Upper lobe of right lung (tissue), 1 donor: ENCODE results near the gene CXCL10. TPM values are rescaled to one million over a fixed set of nuclear protein-coding genes. Genes with fewer than 3 reads are reported as not detected.

Experiments used
- ATAC-seq: fragments of 200-7000 bp; cut with Tn5 transposase; one replicate; pipeline ENCODE4 v1.9.1; 2020; ENCODE audit warnings: mild to moderate bottlenecking, moderate library complexity
- DNase-seq: peaks from one replicate; pipeline ENCODE4 v3.0.0-alpha.2; 2020
- H3K27ac ChIP-seq: fragments of 200-600 bp; one replicate; pipeline ENCODE4 v1.8.0; 2022
- H3K27me3 ChIP-seq: fragments of 200-600 bp; one replicate; pipeline ENCODE4 v1.8.0; 2022; ENCODE audit warnings: mild to moderate bottlenecking
- H3K36me3 ChIP-seq: fragments of 200-600 bp; one replicate; pipeline ENCODE4 v1.8.0; 2022
- H3K4me1 ChIP-seq: fragments of 200-600 bp; one replicate; pipeline ENCODE4 v1.8.0; 2022
- H3K4me3 ChIP-seq: fragments of 200-600 bp; one replicate; pipeline ENCODE4 v1.8.0; 2022; ENCODE audit warnings: mild to moderate bottlenecking
- H3K9me3 ChIP-seq: fragments of 200-600 bp; one replicate; pipeline ENCODE4 v1.8.0; 2022
- CTCF ChIP-seq: fragments of 200-600 bp; IDR thresholded peaks from one replicate; pipeline ENCODE4 v1.8.0; 2022; ENCODE audit warnings: antibody characterized with exemption
- intact Hi-C: fragments of 100-400 bp; cut with DNase I; formaldehyde crosslinking; loops from one replicate; pipeline ENCODE4 v1.11.0; 2022
- long read RNA-seq: library from polyadenylated mRNA; unstranded; transcript quantifications from one replicate; pipeline ENCODE4 v2.0.0, GENCODE V29; 2021
- total RNA-seq: library from RNA; stranded (reverse); fragmentation: NEBNext Ultra II Directional; extraction: Animal tissue kit (Norgen Biotek cat#: 25700); gene quantifications from one replicate; pipeline ENCODE4 v1.2.1, GENCODE V29; 2021
- donor health status: DM: no; HTN: yes; CAD: no; lungs with severe emphysema.

The CXCL10 gene
- 3.3 TPM for total RNA-seq
- long read RNA-seq, transcript CXCL10-201 (4 exons, 1,176 nt): major isoform, 10 of 10 reads
- long read RNA-seq, partial matches to known transcripts: 0 of 10 reads
- long read RNA-seq, other reads (novel, unspliced or antisense): 0 of 10 reads

GRCh38 chr4:76023389-76023788, at the start of gene CXCL10:
TSS of gene CXCL10 (minus strand) at chr4:76023497. CDS start at chr4:76023431, 66 bp downstream.
- no peaks in the 10 kb centered on the region for H3K4me1 ChIP-seq
- no peaks in the 10 kb centered on the region for H3K36me3 ChIP-seq
- DNase-seq: no peak
- no peaks in the 10 kb centered on the region for H3K9me3 ChIP-seq
- ATAC-seq: peak; percentile 48
- TF ChIP-seq CTCF: no peak
- H3K27ac ChIP-seq: no peak within 1 kb of the TSS
- intact Hi-C loops: no loop called here
- no peak within 1 kb of the TSS for H3K4me3 ChIP-seq
- no peaks in the 10 kb centered on the region for H3K27me3 ChIP-seq

- Histone ChIP-seq H3K9me3 (no peaks in the 10 kb centered on the region), H3K27me3 (no peaks in the 10 kb centered on the region), H3K4me1 (no peaks in the 10 kb centered on the region), H3K4me3 (no peak overlapping the region), H3K36me3 (no peaks in the 10 kb centered on the region), H3K27ac (no peak overlapping the region)
- no peak for ATAC-seq
- intact Hi-C loops: loop anchor here (5.0 kb wide), 1 partner anchor 75 kb away; no protein-coding TSS in a partner anchor
- TF ChIP-seq CTCF: no peak
- DNase-seq: no peak
Observed at GRCh38 chr4:76072760-76073159, 49.5 kb upstream of the CXCL10 start.

DNA sequence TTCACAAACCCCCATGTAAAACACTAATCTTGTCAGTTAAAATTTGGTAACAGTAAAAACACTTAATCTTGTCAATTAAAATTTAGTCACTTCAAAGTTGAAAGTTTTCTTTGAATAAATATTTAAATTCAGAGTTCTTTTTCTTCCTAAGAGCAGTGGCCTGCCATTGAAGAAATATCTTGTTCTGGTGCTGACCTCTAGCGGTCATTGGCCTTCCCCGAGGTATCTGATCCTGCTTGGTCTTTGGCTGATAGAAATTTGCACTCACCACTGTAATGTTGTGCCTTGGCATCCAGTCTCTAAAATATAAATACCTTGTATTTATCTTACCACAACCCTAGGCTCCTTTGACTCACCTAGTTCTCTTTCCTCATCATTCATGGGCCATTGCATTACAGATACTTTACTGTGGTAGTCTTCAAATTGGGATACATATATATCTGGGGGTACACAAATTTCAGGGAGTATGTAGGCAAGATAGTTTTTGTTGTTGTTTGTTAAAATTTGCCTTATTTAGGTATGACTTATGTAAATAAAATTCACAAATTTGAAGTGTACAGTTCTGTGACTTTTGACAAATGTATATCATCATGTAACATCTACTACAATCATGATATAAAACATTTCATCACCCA, 44.5 kb upstream of the CXCL10 start:
- Histone ChIP-seq H3K36me3 (no peaks in the 10 kb centered on the region), H3K4me3 (no peak overlapping the region), H3K4me1 (no peaks in the 10 kb centered on the region), H3K9me3 (no peaks in the 10 kb centered on the region), H3K27ac (no peak overlapping the region), H3K27me3 (no peaks in the 10 kb centered on the region)
- intact Hi-C loops: no loop called here
- ATAC-seq (peak; percentile 93), DNase-seq (no peak)
- TF ChIP-seq CTCF: peak; percentile 86

DNA sequence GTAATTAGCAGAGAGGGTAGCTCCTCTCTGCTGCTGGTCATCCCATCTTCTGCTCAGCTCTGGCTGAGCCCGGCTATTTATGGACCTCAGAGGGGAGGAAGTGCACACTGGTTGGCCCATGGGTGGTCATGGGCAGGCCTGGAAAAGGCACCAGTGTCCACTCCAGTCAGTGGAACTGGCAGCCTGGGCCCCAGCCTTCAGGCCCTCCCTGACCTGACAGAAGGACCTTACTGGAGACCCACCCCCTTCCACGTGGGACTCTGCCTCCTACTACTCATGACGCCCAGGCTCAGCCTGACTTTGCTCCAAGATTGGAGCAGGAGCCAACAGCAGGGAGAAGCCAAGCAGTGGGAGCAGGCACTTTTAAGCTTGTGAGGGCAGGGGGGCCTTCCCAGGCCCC, 43.2 kb upstream of the CXCL10 start:
- DNase-seq: no peak
- no peaks in the 10 kb centered on the region for H3K36me3 ChIP-seq
- no peak for ATAC-seq
- no peaks in the 10 kb centered on the region for H3K27me3 ChIP-seq
- intact Hi-C loops: no loop called here
- no peak overlapping the region for H3K4me3 ChIP-seq
- H3K27ac ChIP-seq: no peak overlapping the region
- H3K9me3 ChIP-seq: no peaks in the 10 kb centered on the region
- H3K4me1 ChIP-seq: no peaks in the 10 kb centered on the region
- no peak for TF ChIP-seq CTCF

DNA sequence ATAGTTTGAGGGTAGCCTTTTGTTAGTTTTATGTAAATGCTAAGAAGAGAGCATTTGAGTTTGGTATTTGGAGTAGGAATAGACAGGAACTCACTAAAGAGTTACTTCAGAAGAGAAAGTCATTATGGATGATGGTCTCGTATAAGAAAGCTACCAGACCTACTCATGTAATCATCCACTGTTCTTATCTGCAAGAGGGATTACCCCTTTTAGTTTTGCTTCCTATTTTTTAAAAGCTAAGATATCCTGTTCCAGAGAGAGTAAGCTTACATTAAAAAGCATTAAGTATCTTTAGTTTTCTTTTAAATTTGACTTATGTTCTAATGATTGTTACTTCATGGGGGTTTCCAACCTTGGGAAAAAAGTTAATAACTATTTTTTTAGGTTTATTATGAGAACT, 38.7 kb upstream of the CXCL10 start:
- Histone ChIP-seq H3K4me3 (no peak overlapping the region), H3K27ac (no peak overlapping the region), H3K9me3 (no peaks in the 10 kb centered on the region), H3K36me3 (no peaks in the 10 kb centered on the region), H3K27me3 (no peaks in the 10 kb centered on the region), H3K4me1 (no peaks in the 10 kb centered on the region)
- TF ChIP-seq CTCF: no peak
- DNase-seq (no peak), ATAC-seq (no peak)
- intact Hi-C loops: no loop called here
